DOHH2 (cell line): ENCODE data around the gene EPHA4.

Experiments
- H3F3A ChIP-seq: fragments of 200-600 bp; sonication (generic), shearing (Covaris generic); 2 replicates; pipeline ENCODE4 v1.6.0; 2016; ENCODE audit warnings: antibody characterized with exemption, mild to moderate bottlenecking; ENCODE audit not compliant: control insufficient read depth, insufficient read depth
- H3K27ac ChIP-seq: fragments of 200-600 bp; sonication (generic); 2 replicates; pipeline ENCODE4 v1.5.1; 2014; ENCODE audit warnings: low read depth, mild to moderate bottlenecking, low read length, moderate library complexity
- H3K27me3 ChIP-seq: fragments of 200-600 bp; sonication (generic); 2 replicates; pipeline ENCODE4 v1.6.1; 2014; ENCODE audit warnings: mild to moderate bottlenecking, low read length, mixed read lengths; ENCODE audit not compliant: control insufficient read depth
- H3K36me3 ChIP-seq: fragments of 200-600 bp; sonication (generic); 2 replicates; pipeline ENCODE4 v1.6.1; 2014; ENCODE audit warnings: mild to moderate bottlenecking, low read length, moderate library complexity, mixed read lengths; ENCODE audit not compliant: control insufficient read depth
- H3K4me1 ChIP-seq: fragments of 200-600 bp; sonication (generic); 2 replicates; pipeline ENCODE4 v1.6.1; 2014; ENCODE audit warnings: mild to moderate bottlenecking, low read length, mixed read lengths; ENCODE audit not compliant: control insufficient read depth
- H3K4me2 ChIP-seq: fragments of 200-600 bp; sonication (generic); 2 replicates; pipeline ENCODE4 v1.6.0; 2014; ENCODE audit warnings: mild to moderate bottlenecking, low read length, moderate library complexity
- H3K4me3 ChIP-seq: fragments of 200-600 bp; sonication (generic); 2 replicates; pipeline ENCODE4 v1.5.1; 2014; ENCODE audit warnings: mild to moderate bottlenecking, low read length, mixed read lengths
- H3K79me2 ChIP-seq: fragments of 200-600 bp; sonication (generic); 2 replicates; pipeline ENCODE4 v1.6.1; 2014; ENCODE audit warnings: mild to moderate bottlenecking, low read length, mixed read lengths; ENCODE audit not compliant: control insufficient read depth
- H3K9me2 ChIP-seq: fragments of 200-600 bp; sonication (generic); replicated peaks from 2 replicates; pipeline ENCODE4 v1.6.1; 2014; ENCODE audit warnings: mild to moderate bottlenecking, low read length, mixed read lengths; ENCODE audit not compliant: control insufficient read depth
- H3K9me3 ChIP-seq: fragments of 200-600 bp; sonication (generic); 2 replicates; pipeline ENCODE4 v1.6.1; 2014; ENCODE audit warnings: antibody characterized with exemption, low read length, mixed read lengths; ENCODE audit not compliant: control insufficient read depth, insufficient read depth
- H4K20me1 ChIP-seq: fragments of 200-600 bp; sonication (generic); 2 replicates; pipeline ENCODE4 v1.6.0; 2014; ENCODE audit warnings: low read depth, mild to moderate bottlenecking, antibody characterized with exemption, low read length, moderate library complexity; ENCODE audit not compliant: control insufficient read depth, insufficient read depth
- CTCF ChIP-seq: fragments of 200-600 bp; sonication (generic); IDR thresholded peaks from one replicate; pipeline ENCODE4 v1.5.1; 2014; ENCODE audit warnings: antibody characterized with exemption, mild to moderate bottlenecking, low read depth, low read length; ENCODE audit not compliant: poor library complexity, severe bottlenecking
- EZH2phosphoT487 ChIP-seq: fragments of 200-600 bp; sonication (generic); IDR thresholded peaks from 2 replicates; pipeline ENCODE4 v1.6.1; 2017; ENCODE audit warnings: borderline replicate concordance, mild to moderate bottlenecking, antibody characterized with exemption, low read length, moderate library complexity, mixed read lengths

EPHA4 gene

GRCh38 chr2:221442128-221442527, 130.0 kb downstream of the EPHA4 start:
- no peaks in the 10 kb centered on the region for H3K4me1 ChIP-seq
- H3K27me3 ChIP-seq, result no peaks in the 10 kb centered on the region
- H3K4me2 ChIP-seq, result no peak overlapping the region
- H3K27ac ChIP-seq, result no peak overlapping the region
- no peaks in the 10 kb centered on the region for H3K36me3 ChIP-seq
- H3K79me2 ChIP-seq, result no peaks in the 10 kb centered on the region
- H3K9me3 ChIP-seq, result no peaks in the 10 kb centered on the region
- TF ChIP-seq EZH2phosphoT487, result no peak
- TF ChIP-seq CTCF, result no peak
- no peaks in the 10 kb centered on the region for H3K9me2 ChIP-seq
- H4K20me1 ChIP-seq, result no peaks in the 10 kb centered on the region
- H3F3A ChIP-seq, result no peaks in the 10 kb centered on the region
- H3K4me3 ChIP-seq, result no peak overlapping the region

GRCh38 chr2:221439761-221440479, 132.2 kb downstream of the EPHA4 start:
- no peaks in the 10 kb centered on the region for H3K27me3 ChIP-seq

GRCh38 chr2:221437056-221437455, 135.0 kb downstream of the EPHA4 start:
- Histone ChIP-seq H4K20me1 (no peaks in the 10 kb centered on the region), H3F3A (no peaks in the 10 kb centered on the region), H3K9me2 (no peaks in the 10 kb centered on the region), H3K27ac (no peak overlapping the region), H3K9me3 (no peaks in the 10 kb centered on the region), H3K4me3 (no peak overlapping the region), H3K79me2 (no peaks in the 10 kb centered on the region), H3K27me3 (no peaks in the 10 kb centered on the region), H3K4me2 (no peak overlapping the region), H3K4me1 (no peaks in the 10 kb centered on the region), H3K36me3 (no peaks in the 10 kb centered on the region)
- TF ChIP-seq CTCF (no peak), EZH2phosphoT487 (no peak)

More at GRCh38 chr2:221439761-221440479, 132.2 kb downstream of the EPHA4 start:
- Histone ChIP-seq H3F3A (no peaks in the 10 kb centered on the region), H3K4me3 (no peak overlapping the region), H4K20me1 (no peaks in the 10 kb centered on the region), H3K4me2 (no peak overlapping the region), H3K27ac (no peak overlapping the region), H3K36me3 (no peaks in the 10 kb centered on the region), H3K79me2 (no peaks in the 10 kb centered on the region), H3K9me3 (no peaks in the 10 kb centered on the region), H3K9me2 (no peaks in the 10 kb centered on the region), H3K4me1 (no peaks in the 10 kb centered on the region)
- TF ChIP-seq EZH2phosphoT487 (no peak), CTCF (no peak)
